ENCODE results near the gene CAB39. TPM values are rescaled to one million over a fixed set of nuclear protein-coding genes. Genes with fewer than 3 reads are reported as not detected.

The CAB39 gene
- total RNA-seq, 4 donors from 2014 or later, result 70.8 to 97.6 (median 87.4) TPM

GRCh38 chr2:230713331-230714135, 891 bp downstream of the CAB39 start:
- peak overlapping the region; percentile 37 to 95 (median 80) for H3K4me3 ChIP-seq (replicated peaks in 1 of 3)
- H3K9me3 ChIP-seq, result no peaks in the 10 kb centered on the region
- H3K27ac ChIP-seq, result peak overlapping the region; percentile 26 to 90 (median 85)
- WGBS, 2 donors, result 0 to 1% methylated on average over 26 to 37 of the region's 62 CpGs
- intact Hi-C loops (cut with DNase I), result loop anchor here (5.0 kb wide), 1 partner anchor 84 kb away; no protein-coding TSS in a partner anchor
- peaks cover 23 to 30% of the 10 kb centered on the region in 2 donors for H3K4me1 ChIP-seq
- no peaks in the 10 kb centered on the region for H3K36me3 ChIP-seq
- peak in 1 of 2 donors; percentile 45 for DNase-seq
- TF ChIP-seq CTCF (IDR thresholded peaks at IDR 0.05), result no peak
- no peak for TF ChIP-seq POLR2A (IDR thresholded peaks at IDR 0.05)
- H3K27me3 ChIP-seq, result no peaks in the 10 kb centered on the region

DNA sequence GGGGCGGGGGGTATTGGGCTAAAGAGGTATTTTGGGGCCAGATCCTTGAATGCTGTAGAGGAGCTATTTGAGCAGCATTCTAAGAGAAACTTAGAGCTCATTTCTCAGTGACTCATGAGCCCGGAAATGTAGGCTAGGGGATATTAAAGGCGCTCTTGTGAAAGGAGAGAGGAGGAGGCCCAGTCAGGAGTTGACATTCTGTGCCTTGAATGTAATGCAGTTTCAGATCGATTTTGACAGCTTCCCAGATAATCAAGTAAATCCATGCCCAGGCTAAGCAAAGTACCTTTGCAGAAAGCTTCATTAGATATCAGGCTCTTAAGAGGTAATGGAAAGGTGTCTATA, 1.5 kb downstream of the CAB39 start:
- H3K27me3 ChIP-seq, result no peaks in the 10 kb centered on the region

GRCh38 chr2:230715201-230715600, 2.6 kb downstream of the CAB39 start:
- Histone ChIP-seq H3K36me3 (no peaks in the 10 kb centered on the region), H3K9me3 (no peaks in the 10 kb centered on the region), H3K4me1 (peaks cover 25 to 30% of the 10 kb centered on the region in 2 donors), H3K27ac (no peak overlapping the region), H3K27me3 (no peaks in the 10 kb centered on the region), H3K4me3 (replicated peaks in 1 of 3) (no peak overlapping the region)
- TF ChIP-seq POLR2A (IDR thresholded peaks at IDR 0.05) (no peak), CTCF (IDR thresholded peaks at IDR 0.05) (no peak)
- no peak for DNase-seq
- intact Hi-C loops (cut with DNase I), result no loop called here
- WGBS, 2 donors, result 71 to 77% methylated on average over 3 of the region's 3 CpGs

More for the DNA sequence above, 1.5 kb downstream of the CAB39 start:
- 3 to 5% methylated on average over 4 of the region's 4 CpGs for WGBS, 2 donors
- DNase-seq, result no peak
- intact Hi-C loops (cut with DNase I), result loop anchor here (5.0 kb wide), 1 partner anchor 83 kb away; no protein-coding TSS in a partner anchor
- H3K4me3 ChIP-seq (replicated peaks in 1 of 3), result peak overlapping the region; percentile 37 to 95 (median 80)
- peak overlapping the region in 1 of 3 donors; percentile 90 for H3K27ac ChIP-seq
- H3K9me3 ChIP-seq, result no peaks in the 10 kb centered on the region
- TF ChIP-seq CTCF (IDR thresholded peaks at IDR 0.05), result no peak
- no peak for TF ChIP-seq POLR2A (IDR thresholded peaks at IDR 0.05)
- peaks cover 25 to 30% of the 10 kb centered on the region in 2 donors for H3K4me1 ChIP-seq
- no peaks in the 10 kb centered on the region for H3K36me3 ChIP-seq

DNA sequence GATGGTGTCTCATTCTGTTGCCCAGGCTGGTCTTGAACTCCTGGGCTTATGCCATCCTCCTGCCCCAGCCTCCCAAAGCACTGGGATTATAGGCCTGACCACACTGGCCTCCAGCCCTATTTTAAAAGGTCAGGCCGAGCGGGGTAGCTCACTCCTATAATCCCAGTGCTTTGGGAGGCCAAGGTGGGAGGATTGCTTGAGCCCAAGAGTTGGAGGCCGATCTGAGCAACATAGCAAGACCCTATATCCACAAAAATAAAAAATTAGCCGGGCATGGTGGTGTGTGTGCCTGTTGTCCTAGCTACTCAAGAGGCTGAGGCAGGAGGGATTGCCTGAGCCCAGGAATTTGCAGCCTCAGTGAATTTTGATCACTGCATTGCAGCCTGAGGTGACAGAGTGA, 3.9 kb downstream of the CAB39 start:
- peaks cover 32 to 33% of the 10 kb centered on the region in 2 donors for H3K4me1 ChIP-seq
- H3K36me3 ChIP-seq, result no peaks in the 10 kb centered on the region
- intact Hi-C loops (cut with DNase I), result no loop called here
- no peak for DNase-seq
- TF ChIP-seq CTCF (IDR thresholded peaks at IDR 0.05) (no peak), POLR2A (IDR thresholded peaks at IDR 0.05) (no peak)
- no peaks in the 10 kb centered on the region for H3K27me3 ChIP-seq
- no peak overlapping the region for H3K4me3 ChIP-seq (replicated peaks in 1 of 3)
- WGBS, 2 donors, result 90 to 93% methylated on average over 4 of the region's 4 CpGs
- no peak overlapping the region for H3K27ac ChIP-seq
- no peaks in the 10 kb centered on the region for H3K9me3 ChIP-seq

GRCh38 chr2:230717600-230717999, 5.0 kb downstream of the CAB39 start:
- Histone ChIP-seq H3K27me3 (no peaks in the 10 kb centered on the region), H3K9me3 (no peaks in the 10 kb centered on the region), H3K4me3 (replicated peaks in 1 of 3) (no peak overlapping the region), H3K4me1 (peaks cover 28 to 36% of the 10 kb centered on the region in 2 donors), H3K36me3 (no peaks in the 10 kb centered on the region), H3K27ac (no peak overlapping the region)
- 41 to 63% methylated on average over 3 of the region's 3 CpGs for WGBS, 2 donors
- DNase-seq, result peak in 1 of 2 donors; percentile 36
- intact Hi-C loops (cut with DNase I), result no loop called here
- TF ChIP-seq CTCF (IDR thresholded peaks at IDR 0.05) (no peak), POLR2A (IDR thresholded peaks at IDR 0.05) (no peak)
